A549 treated with AZD9567 at 1 μM for 4 hours (cell line): ENCODE measurements around the gene TMEM50B. TPM values are rescaled to one million over a fixed set of nuclear protein-coding genes. Genes with fewer than 3 reads are reported as not detected.

ENCODE experiments used
- total RNA-seq: library from RNA; stranded (reverse); fragments of 200-300 nt; extraction: Qiagen RNA extraction; gene quantifications from 5 replicates; pipeline ENCODE4 v1.2.3, GENCODE V29; 2022; ENCODE audit not compliant: insufficient read depth

Gene TMEM50B
- 9.4 to 12.2 TPM (median 10.9 TPM) in 5 replicates for total RNA-seq

GRCh38 chr21:33479679-33480480 is at the start of gene TMEM50B:
Gene TMEM50B, minus strand, starts transcription at chr21:33479974. Its CDS starts 11,089 bp downstream, at chr21:33468885.

GRCh38 chr21:33491373-33492102 is 11.8 kb upstream of the TMEM50B start, which contains the start of gene DNAJC28:
Gene DNAJC28, minus strand, starts transcription at chr21:33491716. Its CDS starts 2,323 bp downstream, at chr21:33489393.

GRCh38 chr21:33403128-33403785 is 76.5 kb downstream of the TMEM50B start, which contains the start of gene IFNGR2:
Gene IFNGR2, plus strand, starts transcription at chr21:33403413. Its CDS starts 131 bp downstream, at chr21:33403544.

Other genes starting within 250 kb of the TMEM50B start
- 12.7 to 18.2 TPM (median 17.5 TPM) in 5 replicates for gene IL10RB, start 213.6 kb downstream of the TMEM50B start, total RNA-seq
- 12.8 to 18.1 TPM (median 15.5 TPM) in 5 replicates for gene IFNAR1, start 155.0 kb downstream of the TMEM50B start, total RNA-seq
- 49.3 to 63.0 TPM (median 53.4 TPM) in 5 replicates for gene IFNGR2, start 76.6 kb downstream of the TMEM50B start, total RNA-seq
- 0.21 to 0.33 TPM (median 0.32 TPM) in 4 of 5 replicates, not detected in the other for gene DNAJC28, start 11.7 kb upstream of the TMEM50B start, total RNA-seq
- 56.2 to 70.5 TPM (median 60.4 TPM) in 5 replicates for gene GART, start 62.1 kb upstream of the TMEM50B start, total RNA-seq
- gene SON, start 63.1 kb upstream of the TMEM50B start, total RNA-seq, result 71.3 to 113 TPM (median 86.4 TPM) in 5 replicates
- gene DONSON, start 108.7 kb upstream of the TMEM50B start, total RNA-seq, result 14.0 to 20.9 TPM (median 17.4 TPM) in 5 replicates
- 13.2 to 19.8 TPM (median 14.5 TPM) in 5 replicates for gene CRYZL1, start 161.8 kb upstream of the TMEM50B start, total RNA-seq
- 14.1 to 18.0 TPM (median 16.3 TPM) in 5 replicates for gene ITSN1, start 162.5 kb upstream of the TMEM50B start, total RNA-seq